BLaER1 (cell line): Measurements from ENCODE around the gene ZBED5.
"Not testable (repeated sequence)": the region's sequence is repeated elsewhere in the genome, so short reads cannot be mapped to it uniquely, and the experiment has no call there.

ENCODE experiments used
- H3K27ac ChIP-seq: shearing (Covaris generic); formaldehyde crosslinking; 2 replicates; pipeline ENCODE4 v1.8.1; 2022
- H3K27me3 ChIP-seq: shearing (Covaris generic); formaldehyde crosslinking; 2 replicates; pipeline ENCODE4 v1.8.1; 2022
- H3K36me3 ChIP-seq: shearing (Covaris generic); formaldehyde crosslinking; 2 replicates; pipeline ENCODE4 v1.8.1; 2022
- H3K4me1 ChIP-seq: shearing (Covaris generic); formaldehyde crosslinking; 2 replicates; pipeline ENCODE4 v1.8.1; 2022
- H3K4me2 ChIP-seq: shearing (Covaris generic); formaldehyde crosslinking; 2 replicates; pipeline ENCODE4 v1.8.1; 2022
- H3K4me3 ChIP-seq: shearing (Covaris generic); formaldehyde crosslinking; 2 replicates; pipeline ENCODE4 v1.8.1; 2022
- H3K9ac ChIP-seq: shearing (Covaris generic); formaldehyde crosslinking; 2 replicates; pipeline ENCODE4 v1.8.1; 2022
- H3K9me3 ChIP-seq: shearing (Covaris generic); formaldehyde crosslinking; 2 replicates; pipeline ENCODE4 v1.8.1; 2022
- H4K20me1 ChIP-seq: shearing (Covaris generic); formaldehyde crosslinking; 2 replicates; pipeline ENCODE4 v1.8.1; 2022
- Cebpa-rat ChIP-seq: shearing (Covaris generic); IDR thresholded peaks from 2 replicates; pipeline ENCODE4 v1.8.1; 2022

ZBED5 gene

GRCh38 chr11:10844356-10844755, 13.5 kb downstream of the ZBED5 start:
- Histone ChIP-seq H3K9me3 (no peaks in the 10 kb centered on the region), H3K27ac (no peak overlapping the region), H3K27me3 (no peaks in the 10 kb centered on the region), H3K9ac (no peak overlapping the region), H3K4me2 (no peak overlapping the region), H3K36me3 (peaks cover 20% of the 10 kb centered on the region; the same call in 1 of the 2 replicates), H4K20me1 (no peaks in the 10 kb centered on the region), H3K4me1 (peaks cover 15% of the 10 kb centered on the region), H3K4me3 (no peak overlapping the region)
- no peak for TF ChIP-seq Cebpa-rat

- H3K4me2 ChIP-seq, result no peak overlapping the region
- no peak for TF ChIP-seq Cebpa-rat
Observed at GRCh38 chr11:10838881-10839280, 19.0 kb downstream of the ZBED5 start.

GRCh38 chr11:10838083-10838482, 19.8 kb downstream of the ZBED5 start:
- Histone ChIP-seq H4K20me1 (no peaks in the 10 kb centered on the region), H3K9me3 (no peaks in the 10 kb centered on the region), H3K27me3 (no peaks in the 10 kb centered on the region), H3K36me3 (peaks cover 8% of the 10 kb centered on the region; the same call in 1 of the 2 replicates), H3K4me3 (no peak overlapping the region), H3K4me1 (peaks cover 15% of the 10 kb centered on the region), H3K9ac (no peak overlapping the region), H3K27ac (no peak overlapping the region), H3K4me2 (no peak overlapping the region)
- no peak for TF ChIP-seq Cebpa-rat

More at GRCh38 chr11:10838881-10839280, 19.0 kb downstream of the ZBED5 start:
- Histone ChIP-seq H4K20me1 (no peaks in the 10 kb centered on the region), H3K9ac (no peak overlapping the region), H3K4me3 (no peak overlapping the region), H3K27me3 (no peaks in the 10 kb centered on the region), H3K36me3 (peaks cover 8% of the 10 kb centered on the region; the same call in 1 of the 2 replicates), H3K4me1 (peaks cover 15% of the 10 kb centered on the region), H3K9me3 (no peaks in the 10 kb centered on the region), H3K27ac (no peak overlapping the region)

DNA sequence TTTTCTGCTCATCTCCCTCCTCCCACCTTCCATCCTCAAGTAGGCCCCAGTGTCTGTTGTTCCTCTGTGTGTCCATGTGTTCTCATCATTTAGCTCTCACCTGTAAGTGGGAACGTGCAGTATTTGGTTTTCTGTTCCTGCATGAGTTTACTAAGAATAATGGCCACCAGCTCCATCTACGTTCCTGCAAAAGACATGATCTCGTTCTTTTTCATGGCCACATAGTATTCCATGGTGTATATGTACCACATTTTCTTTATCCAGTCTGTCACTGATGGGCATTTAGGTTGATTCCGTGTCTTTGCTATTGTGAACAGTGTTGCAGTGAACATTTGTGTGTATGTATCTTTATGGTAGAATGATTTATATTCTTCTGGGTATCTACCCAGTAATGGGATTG, 21.0 kb downstream of the ZBED5 start:
- H3K27ac ChIP-seq, H3K4me3 ChIP-seq, H3K27me3 ChIP-seq, H3K9me3 ChIP-seq, H3K36me3 ChIP-seq, H3K9ac ChIP-seq, H4K20me1 ChIP-seq, H3K4me2 ChIP-seq: not testable (repeated sequence)
- H3K4me1 ChIP-seq, result peaks cover 14% of the 10 kb centered on the region

- TF ChIP-seq Cebpa-rat, result no peak
- Histone ChIP-seq H3K27ac (no peak overlapping the region), H3K36me3 (no peaks in the 10 kb centered on the region), H4K20me1 (no peaks in the 10 kb centered on the region), H3K27me3 (no peaks in the 10 kb centered on the region), H3K4me1 (peaks cover 10% of the 10 kb centered on the region), H3K9me3 (peaks cover 8% of the 10 kb centered on the region), H3K4me3 (no peak overlapping the region), H3K4me2 (no peak overlapping the region), H3K9ac (no peak overlapping the region)
Observed at GRCh38 chr11:10829139-10829538, 28.7 kb downstream of the ZBED5 start.

DNA sequence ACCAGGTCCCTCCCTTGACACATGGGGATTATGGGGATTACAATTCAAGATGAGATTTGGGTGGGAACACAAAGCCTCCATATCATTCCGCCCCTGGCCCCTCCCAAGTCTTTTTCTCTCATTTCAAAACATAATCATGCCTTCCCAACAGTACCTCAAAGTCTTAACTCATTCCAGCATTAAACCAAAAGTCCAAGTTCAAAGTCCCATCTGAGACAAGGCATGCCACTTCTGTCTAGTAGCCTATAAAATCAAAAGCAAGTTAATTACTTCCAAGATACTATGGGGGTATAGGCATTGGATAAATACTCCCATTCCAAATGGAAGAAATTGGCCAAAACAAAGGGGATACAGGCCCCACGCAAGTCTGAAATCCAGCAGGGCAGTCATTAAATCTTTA, 29.5 kb downstream of the ZBED5 start:
- H3K27ac ChIP-seq, result no peak overlapping the region
- H3K36me3 ChIP-seq, result no peaks in the 10 kb centered on the region
- no peaks in the 10 kb centered on the region for H3K27me3 ChIP-seq
- no peak overlapping the region for H3K9ac ChIP-seq
- peaks cover 8% of the 10 kb centered on the region for H3K9me3 ChIP-seq
- peaks cover 10% of the 10 kb centered on the region for H3K4me1 ChIP-seq
- TF ChIP-seq Cebpa-rat, result no peak
- no peaks in the 10 kb centered on the region for H4K20me1 ChIP-seq
- no peak overlapping the region for H3K4me2 ChIP-seq
- no peak overlapping the region for H3K4me3 ChIP-seq

DNA sequence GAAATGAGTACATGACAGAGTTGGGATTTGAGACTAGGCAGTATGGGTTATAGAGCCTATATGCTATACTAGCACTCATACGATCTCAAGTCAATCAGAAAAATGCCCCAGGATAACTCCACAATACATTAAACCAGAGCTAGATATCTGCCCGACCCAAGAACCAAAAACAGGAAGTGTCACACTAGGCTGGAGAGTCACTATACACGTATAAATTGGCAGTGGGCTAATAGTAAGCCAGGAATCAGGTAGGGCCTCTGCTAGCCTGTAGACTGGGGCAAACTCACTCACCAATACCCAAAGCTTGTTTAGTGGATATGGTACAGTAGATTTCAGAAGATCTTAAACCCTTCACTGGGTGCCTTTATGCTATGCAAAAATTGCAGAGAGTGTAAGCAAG, 33.0 kb downstream of the ZBED5 start:
- H3K36me3 ChIP-seq, result peaks cover 8% of the 10 kb centered on the region; the same call in 1 of the 2 replicates
- H3K27me3 ChIP-seq, result no peaks in the 10 kb centered on the region
- no peak overlapping the region for H3K27ac ChIP-seq
- H3K4me3 ChIP-seq, result no peak overlapping the region
- H3K9ac ChIP-seq, result no peak overlapping the region
- H3K4me1 ChIP-seq, result peaks cover 10% of the 10 kb centered on the region
- H3K4me2 ChIP-seq, result peak overlapping the region; percentile 56
- H3K9me3 ChIP-seq, result peaks cover 8% of the 10 kb centered on the region
- no peak for TF ChIP-seq Cebpa-rat
- no peaks in the 10 kb centered on the region for H4K20me1 ChIP-seq

DNA sequence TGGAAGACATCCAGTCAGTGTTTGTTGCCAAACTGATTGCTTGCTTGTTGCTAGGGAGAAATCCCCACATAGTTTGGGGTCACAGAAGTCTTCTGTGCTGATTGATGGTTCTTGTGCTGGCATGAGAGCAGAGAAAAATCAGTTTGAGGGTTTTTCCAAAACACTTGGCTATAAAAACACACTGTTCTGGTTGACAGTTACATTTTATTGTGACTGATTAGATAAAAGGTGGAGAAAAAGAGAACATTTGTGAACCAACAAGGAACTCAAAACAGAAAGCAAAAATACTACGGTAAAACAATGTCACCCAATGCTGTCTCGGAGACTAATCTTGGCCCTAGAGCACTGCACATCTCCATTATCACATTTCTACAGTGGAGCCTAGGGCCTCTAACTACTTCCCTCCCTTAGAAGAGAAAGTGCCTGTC, 34.7 kb downstream of the ZBED5 start:
- no peak overlapping the region for H3K9ac ChIP-seq
- no peak for TF ChIP-seq Cebpa-rat
- H3K4me3 ChIP-seq, result no peak overlapping the region
- H3K27me3 ChIP-seq, result no peaks in the 10 kb centered on the region
- H3K4me2 ChIP-seq, result no peak overlapping the region
- H3K9me3 ChIP-seq, result no peaks in the 10 kb centered on the region
- H3K36me3 ChIP-seq, result peaks cover 8% of the 10 kb centered on the region; the same call in 1 of the 2 replicates
- H3K27ac ChIP-seq, result no peak overlapping the region
- no peaks in the 10 kb centered on the region for H4K20me1 ChIP-seq
- H3K4me1 ChIP-seq, result peaks cover 10% of the 10 kb centered on the region

GRCh38 chr11:10822491-10822890, 35.4 kb downstream of the ZBED5 start:
- not testable (repeated sequence) for H4K20me1 ChIP-seq, H3K4me3 ChIP-seq, H3K4me2 ChIP-seq, H3K9me3 ChIP-seq, H3K27ac ChIP-seq, H3K27me3 ChIP-seq, H3K36me3 ChIP-seq, H3K9ac ChIP-seq
- H3K4me1 ChIP-seq, result peaks cover 10% of the 10 kb centered on the region

GRCh38 chr11:10818594-10818993, 39.3 kb downstream of the ZBED5 start:
- TF ChIP-seq Cebpa-rat, result no peak
- H3K27ac ChIP-seq, result no peak overlapping the region
- H3K9me3 ChIP-seq, result no peaks in the 10 kb centered on the region
- no peaks in the 10 kb centered on the region for H3K27me3 ChIP-seq
- no peak overlapping the region for H3K9ac ChIP-seq
- peaks cover 8% of the 10 kb centered on the region; the same call in 1 of the 2 replicates for H3K36me3 ChIP-seq
- H3K4me1 ChIP-seq, result no peaks in the 10 kb centered on the region
- H3K4me2 ChIP-seq, result no peak overlapping the region
- H3K4me3 ChIP-seq, result no peak overlapping the region
- H4K20me1 ChIP-seq, result no peaks in the 10 kb centered on the region

- Histone ChIP-seq H3K4me2 (no peak overlapping the region), H3K36me3 (no peaks in the 10 kb centered on the region), H3K27me3 (no peaks in the 10 kb centered on the region), H4K20me1 (no peaks in the 10 kb centered on the region), H3K9me3 (no peaks in the 10 kb centered on the region), H3K9ac (no peak overlapping the region), H3K4me3 (no peak overlapping the region), H3K4me1 (peaks cover 10% of the 10 kb centered on the region), H3K27ac (no peak overlapping the region)
- TF ChIP-seq Cebpa-rat, result no peak
Observed at GRCh38 chr11:10813945-10814344, 43.9 kb downstream of the ZBED5 start.
